K562 treated with DMSO at 1 percent for 48 hours (cell line): Measurements from ENCODE around the gene PPP1R17. TPM values are rescaled to one million over a fixed set of nuclear protein-coding genes. Genes with fewer than 3 reads are reported as not detected.

Experiments
- total RNA-seq: library from RNA; unstranded; fragments of 300-600 nt; gene quantifications from 2 replicates; pipeline ENCODE4 v1.2.3, GENCODE V29; 2022; ENCODE audit warnings: low replicate concordance; ENCODE audit errors: extremely low read depth

The PPP1R17 gene
- not detected in 2 replicates for total RNA-seq

GRCh38 chr7:31687024-31687748 lies at the start of gene PPP1R17:
Gene PPP1R17 (plus strand): TSS chr7:31687215. CDS start chr7:31692442, 5,227 bp downstream.

Other genes starting within 250 kb of the PPP1R17 start
- not detected in 2 replicates for gene ITPRID1, start 173.1 kb upstream of the PPP1R17 start, total RNA-seq